HepG2 (cell line): ENCODE measurements around the gene ANKS1B. TPM values are rescaled to one million over a fixed set of nuclear protein-coding genes. Genes with fewer than 3 reads are reported as not detected.

ENCODE experiments used
- ATAC-seq: fragments of 200-7000 bp; cut with Tn5 transposase; 3 replicates; pipeline ENCODE4 v1.9.1; 2020; ENCODE audit warnings: mild to moderate bottlenecking, moderate library complexity
- BruUV-seq: library from RNA; stranded (reverse); fragments of 400-500 nt; replicated peaks from 2 replicates; lab custom pipeline; 2021; lab: Mats Ljungman, UMichigan
- CTCF ChIA-PET: fragments of 300-600 bp; formaldehyde crosslinking; extraction: SDS; loops from one replicate; lab custom pipeline; 2021; ENCODE audit warnings: low total read pairs, inconsistent platforms, low intra/inter-chr PET ratio; lab: Yijun Ruan, JAX
- POLR2A ChIA-PET: fragments of 350-600 bp; sonication (Branson Sonifier 250); formaldehyde crosslinking; loops from one replicate; lab custom pipeline; 2020; ENCODE audit warnings: antibody characterized with exemption, inconsistent platforms; lab: Yijun Ruan, JAX
- DNase-seq: peaks from one replicate; pipeline ENCODE4 v3.0.0-alpha.2; 2015; ENCODE audit warnings: low spot score
- FAIRE-seq: peaks from 3 replicates; lab custom pipeline; 2011; peaks lifted over from hg19 to GRCh38; lab: Jason Lieb, UNC
- H2AFZ ChIP-seq: one replicate; pipeline ENCODE4 v1.6.1; 2011; ENCODE audit warnings: low read length, inconsistent platforms
- H3K27ac ChIP-seq: fragments of 300-600 bp; 3 replicates; pipeline ENCODE4 v1.8.0; 2011; ENCODE audit warnings: mixed run types, mild to moderate bottlenecking, mixed read lengths, low read length, inconsistent platforms; ENCODE audit not compliant: insufficient read depth; ENCODE audit errors: extremely low read length
- H3K27me3 ChIP-seq, 2 experiments: fragments of 200-600 bp in 1 of 2; 2 replicates in 1 of 2; 3 replicates in 1 of 2; pipeline versions ENCODE4 v1.6.0 to v1.8.0; 2011; ENCODE audit warnings: low read length in 2 of 2, mild to moderate bottlenecking in 2 of 2, moderate library complexity in 2 of 2, inconsistent platforms in 1 of 2; ENCODE audit not compliant: insufficient read depth in 2 of 2, control insufficient read depth in 1 of 2
- H3K36me3 ChIP-seq, 2 experiments: fragments of 200-600 bp in 1 of 2; replicated peaks in 1 of 2; 2 replicates in 1 of 2; 3 replicates in 1 of 2; pipeline versions ENCODE4 v1.5.1 to v1.8.0; 2011; ENCODE audit warnings: low read length in 2 of 2, inconsistent platforms in 1 of 2; ENCODE audit not compliant: insufficient read depth in 2 of 2, control insufficient read depth in 1 of 2
- H3K4me1 ChIP-seq: 2 replicates; pipeline ENCODE4 v1.5.1; 2012; ENCODE audit warnings: low read length, inconsistent platforms; ENCODE audit not compliant: insufficient read depth
- H3K4me2 ChIP-seq: 2 replicates; pipeline ENCODE4 v1.6.0; 2011; ENCODE audit warnings: low read depth, low read length, inconsistent platforms
- H3K4me3 ChIP-seq, 3 experiments: fragments of 200-600 bp in 1 of 3; sonication (generic), shearing (Covaris generic) in 1 of 3; replicated peaks in 1 of 3; 2 replicates each; pipeline ENCODE4 v1.5.1; 2011 to 2016; ENCODE audit warnings: low read length in 3 of 3, inconsistent platforms in 2 of 3, low read depth in 2 of 3, mild to moderate bottlenecking in 2 of 3, control low read depth in 1 of 3, mixed read lengths in 1 of 3; ENCODE audit not compliant: insufficient read depth in 1 of 3
- H3K79me2 ChIP-seq: one replicate; pipeline ENCODE4 v1.6.1; 2011; ENCODE audit warnings: low read length, inconsistent platforms; ENCODE audit not compliant: insufficient read depth
- H3K9ac ChIP-seq: 2 replicates; pipeline ENCODE4 v1.6.0; 2011; ENCODE audit warnings: mild to moderate bottlenecking, low read depth, low read length, inconsistent platforms; ENCODE audit not compliant: insufficient read depth
- H3K9me3 ChIP-seq: 2 replicates; pipeline ENCODE4 v1.5.1; 2012; ENCODE audit warnings: mild to moderate bottlenecking, low read length
- H4K20me1 ChIP-seq: 2 replicates; pipeline ENCODE4 v1.6.0; 2011; ENCODE audit warnings: inconsistent platforms, mild to moderate bottlenecking, low read length, moderate library complexity; ENCODE audit not compliant: insufficient read depth
- CHD4 ChIP-seq: fragments of 200-600 bp; sonication (generic); IDR thresholded peaks from 2 replicates; pipeline ENCODE4 v1.7.0; 2017; ENCODE audit warnings: mild to moderate bottlenecking, low read length, borderline replicate concordance
- ESRRA ChIP-seq: sonication (generic); formaldehyde crosslinking; IDR thresholded peaks from 2 replicates; pipeline ENCODE4 v1.5.1; 2020; ENCODE audit warnings: mild to moderate bottlenecking, low read depth, missing genetic modification reagents
- POLR2G ChIP-seq: fragments of 200-400 bp; formaldehyde crosslinking; IDR thresholded peaks from 2 replicates; pipeline ENCODE4 v1.6.1; 2018; ENCODE audit warnings: mild to moderate bottlenecking, low read depth, low read length, moderate library complexity
- SNRNP70 ChIP-seq: fragments of 200-400 bp; formaldehyde crosslinking; IDR thresholded peaks from 2 replicates; pipeline ENCODE4 v1.6.1; 2017; ENCODE audit warnings: mild to moderate bottlenecking, low read depth, low read length, moderate library complexity
- YY1 ChIP-seq: IDR thresholded peaks from 2 replicates; pipeline ENCODE4 v1.6.1; 2011; ENCODE audit warnings: low read length, low read depth, moderate library complexity, mild to moderate bottlenecking; ENCODE audit not compliant: insufficient read depth, insufficient replicate concordance
- ZKSCAN8 ChIP-seq: IDR thresholded peaks from 2 replicates; pipeline ENCODE4 v1.6.1; 2016; ENCODE audit warnings: borderline replicate concordance, missing genetic modification reagents, missing compliant biosample characterization
- ZNF446 ChIP-seq: sonication (generic); formaldehyde crosslinking; IDR thresholded peaks from 2 replicates; pipeline ENCODE4 v1.5.0; 2020; ENCODE audit warnings: mild to moderate bottlenecking, missing genetic modification reagents
- ZNF460 ChIP-seq: sonication (generic); formaldehyde crosslinking; IDR thresholded peaks from 2 replicates; pipeline ENCODE4 v1.5.1; 2020; ENCODE audit warnings: missing genetic modification reagents, mild to moderate bottlenecking, borderline replicate concordance
- ZNF775 ChIP-seq: sonication (generic); formaldehyde crosslinking; IDR thresholded peaks from 2 replicates; pipeline ENCODE4 v1.4.0; 2020; ENCODE audit warnings: missing genetic modification reagents, mild to moderate bottlenecking, moderate library complexity, borderline replicate concordance
- ZNF850 ChIP-seq: sonication (generic); formaldehyde crosslinking; conservative IDR thresholded peaks from 2 replicates; pipeline ENCODE4 v1.9.0; 2021; ENCODE audit warnings: mild to moderate bottlenecking, missing genetic modification reagents
- ZSCAN25 ChIP-seq: sonication (generic); formaldehyde crosslinking; IDR thresholded peaks from 2 replicates; pipeline ENCODE4 v1.8.0; 2022; ENCODE audit warnings: mild to moderate bottlenecking, missing genetic modification reagents
- in situ Hi-C: cut with HindIII; loops from 2 replicates; pipeline ENCODE4 v1.10.0; 2017; ENCODE audit warnings: low pct_unique_long_range_greater_than_20kb; ENCODE audit not compliant: extremely low pct_ligation_motif_present
- intact Hi-C: fragments of 100-400 bp; cut with micrococcal nuclease; formaldehyde crosslinking; loops from one replicate; pipeline ENCODE4 v1.10.0; 2022; ENCODE audit not compliant: unreplicated experiment
- polyA plus RNA-seq, 8 experiments: library from polyadenylated mRNA; depleted of rRNA in 3 of 8; stranded (reverse) in 7 of 8; unstranded in 1 of 8; fragments of >200 nt; fragmentation: Illumina TruSeq in 4 of 8; extraction: Trizol in 4 of 8; gene quantifications; 2 replicates each; pipeline versions ENCODE4 v1.2.1 to v1.2.3, GENCODE V29; 2011 to 2016; ENCODE audit warnings: low read depth in 4 of 8, missing spikeins in 1 of 8, mixed read lengths in 1 of 8; ENCODE audit not compliant: insufficient read depth in 1 of 8
- total RNA-seq, 5 experiments: library from RNA; depleted of rRNA; stranded (reverse); fragments of >200 nt; fragmentation: Illumina TruSeq; extraction: Trizol; gene quantifications; 2 replicates each; pipeline ENCODE4 v1.2.3, GENCODE V29; 2016; ENCODE audit warnings: low read depth in 1 of 5
- TF ChIP-seq, protein P1 (sequence below): sonication (generic); formaldehyde crosslinking; IDR thresholded peaks from 2 replicates; pipeline ENCODE4 v1.8.1; 2023; ENCODE audit warnings: missing genetic modification reagents, inconsistent platforms, borderline replicate concordance

The ANKS1B gene
- total and polyA plus RNA-seq, 2 of the 13 experiments (the other 11 are each of a cell fraction or from before 2014, with no cell fraction given) = 0.15 TPM; not detected in 1

DNA sequence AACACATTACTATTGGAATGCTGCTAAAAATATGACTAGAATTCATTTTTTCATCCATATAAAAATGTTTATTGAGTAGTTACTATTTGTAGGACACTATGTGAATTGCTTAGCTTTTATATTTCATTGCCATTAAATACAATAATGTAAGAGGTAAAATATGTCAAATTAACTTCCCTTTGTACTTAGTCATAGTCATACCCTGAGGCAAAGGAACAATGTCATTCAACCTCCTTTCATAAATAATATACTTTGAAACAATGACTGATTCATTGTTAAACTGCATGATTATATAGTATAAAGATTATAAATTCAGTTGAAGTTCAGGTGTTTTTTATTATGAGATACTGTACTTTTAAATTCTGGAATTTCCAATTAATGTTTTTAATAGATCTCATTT lies 232.0 kb downstream of the ANKS1B start (continued):
- TF ChIP-seq, protein P1, sequence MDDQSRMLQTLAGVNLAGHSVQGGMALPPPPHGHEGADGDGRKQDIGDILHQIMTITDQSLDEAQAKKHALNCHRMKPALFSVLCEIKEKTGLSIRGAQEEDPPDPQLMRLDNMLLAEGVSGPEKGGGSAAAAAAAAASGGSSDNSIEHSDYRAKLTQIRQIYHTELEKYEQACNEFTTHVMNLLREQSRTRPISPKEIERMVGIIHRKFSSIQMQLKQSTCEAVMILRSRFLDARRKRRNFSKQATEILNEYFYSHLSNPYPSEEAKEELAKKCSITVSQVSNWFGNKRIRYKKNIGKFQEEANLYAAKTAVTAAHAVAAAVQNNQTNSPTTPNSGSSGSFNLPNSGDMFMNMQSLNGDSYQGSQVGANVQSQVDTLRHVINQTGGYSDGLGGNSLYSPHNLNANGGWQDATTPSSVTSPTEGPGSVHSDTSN = no peak
- no peak for TF ChIP-seq ZKSCAN8 (CRISPR knock-in tag)
- TF ChIP-seq ZNF460 (CRISPR knock-in tag) = no peak

- DNase-seq = no peak
- H3K36me3 ChIP-seq = no peaks in the 10 kb centered on the region
- intact Hi-C loops = no loop called here
- TF ChIP-seq CHD4 (no peak), ZNF775 (CRISPR knock-in tag) (no peak), ZNF850 (CRISPR knock-in tag) (no peak), ZNF446 (CRISPR knock-in tag) (no peak), YY1 (no peak), ZSCAN25 (CRISPR knock-in tag) (no peak), ESRRA (CRISPR knock-in tag) (no peak), POLR2G (no peak), SNRNP70 (no peak)
- no peaks in the 10 kb centered on the region for H3K4me1 ChIP-seq
- in situ Hi-C loops = no loop called here
- no peak overlapping the region for H2AFZ ChIP-seq
- H3K27ac ChIP-seq = no peak overlapping the region
- H3K4me2 ChIP-seq = no peak overlapping the region
- FAIRE-seq = no peak
- ChIA-PET CTCF (no interaction called here), POLR2A (no interaction called here)
- H4K20me1 ChIP-seq = no peaks in the 10 kb centered on the region
- no peak overlapping the region for H3K4me3 ChIP-seq
- H3K9me3 ChIP-seq = no peaks in the 10 kb centered on the region
- no peaks in the 10 kb centered on the region for H3K27me3 ChIP-seq
- no peak overlapping the region for H3K9ac ChIP-seq
- H3K79me2 ChIP-seq = no peaks in the 10 kb centered on the region
- no TSS peak for BruUV-seq
- no peak; the same call in 2 of the 3 replicates for ATAC-seq
Measured at GRCh38 chr12:99746538-99746937, 238.2 kb downstream of the ANKS1B start.
